Stimulated activated CD4-positive, alpha-beta T cell treated with anti-CD3 and anti-CD28 coated beads, Interleukin-15, amount 100 ng/mL, for 1 hour (primary cell): ENCODE data around the gene TENM4.

Source experiments
- DNase-seq, 2 donors: peaks; one replicate each; pipeline ENCODE4 v3.0.0-alpha.2; 2020; ENCODE audit warnings: low read depth in 1 of 2, low spot score in 1 of 2

The TENM4 gene

GRCh38 chr11:79440571-79441460 is at the start of gene TENM4:
TSS of gene TENM4 (minus strand) at chr11:79441030. CDS start at chr11:79069944, 371,086 bp downstream.
- no peak for DNase-seq

DNA sequence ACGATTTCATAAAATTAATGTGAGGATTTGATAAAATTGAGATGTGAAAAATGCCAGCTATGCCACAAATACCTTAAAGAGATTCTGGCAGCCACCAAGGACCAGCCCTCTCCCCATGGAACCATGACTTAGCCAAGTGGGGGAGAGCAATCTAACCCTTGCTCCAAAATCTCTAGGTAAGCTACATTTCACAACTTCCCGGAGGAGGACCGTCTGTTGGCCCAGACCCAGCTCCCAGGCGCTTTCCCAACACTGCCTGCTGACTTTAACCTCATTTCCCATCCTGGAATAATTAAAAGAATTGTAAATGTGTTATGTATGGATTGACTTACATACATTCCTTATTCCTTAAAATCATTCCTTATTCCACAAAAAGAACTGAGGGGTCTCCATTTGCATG is 47.5 kb upstream of the TENM4 start:
- DNase-seq, result no peak

GRCh38 chr11:79487412-79487811 is 46.6 kb upstream of the TENM4 start:
- DNase-seq, result no peak

- DNase-seq, result no peak
Measured at GRCh38 chr11:79486242-79486984, 45.6 kb upstream of the TENM4 start.

GRCh38 chr11:79485694-79486093 is 44.9 kb upstream of the TENM4 start:
- DNase-seq, result no peak

- no peak for DNase-seq
Measured at GRCh38 chr11:79484872-79485271, 44.0 kb upstream of the TENM4 start.

DNA sequence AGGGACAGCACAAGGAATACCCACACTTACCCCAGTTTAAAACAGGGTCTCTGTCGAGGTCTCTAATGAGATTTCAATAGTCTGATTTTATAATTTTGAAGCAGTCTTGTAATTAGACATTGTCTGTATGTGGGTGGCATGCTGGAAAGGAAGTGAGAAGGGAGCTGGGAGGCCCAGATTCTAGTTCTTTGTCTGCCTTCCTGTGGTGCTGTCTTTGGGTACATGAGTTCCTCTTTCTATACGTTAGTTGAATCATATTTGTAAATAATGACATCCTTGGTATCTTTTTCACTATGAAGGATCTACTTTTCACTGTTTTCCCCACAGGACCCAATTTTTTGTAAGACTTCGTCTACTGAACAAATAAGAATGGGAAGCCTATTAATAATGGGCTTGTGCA is 42.0 kb upstream of the TENM4 start:
- no peak for DNase-seq

- no peak for DNase-seq
Measured at GRCh38 chr11:79481795-79482194, 41.0 kb upstream of the TENM4 start.

DNA sequence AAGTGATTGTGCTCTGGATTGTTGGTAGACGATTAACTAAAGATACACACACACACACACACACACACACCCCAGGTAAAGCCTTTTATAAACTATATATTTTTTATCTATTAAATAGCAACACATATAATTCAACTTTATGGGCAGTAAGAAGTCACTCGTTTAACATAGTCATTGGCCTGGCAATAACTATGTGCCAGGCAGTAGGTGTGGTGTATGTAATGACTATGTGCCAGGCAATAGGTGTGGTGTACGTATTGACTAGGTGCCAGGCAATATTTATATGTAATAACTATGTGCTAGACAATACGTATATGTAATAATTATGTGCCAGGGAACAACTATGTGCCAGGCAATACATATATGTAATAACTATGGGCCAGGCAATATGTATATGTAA is 40.0 kb upstream of the TENM4 start:
- DNase-seq, result no peak

GRCh38 chr11:79472819-79473529 is 32.1 kb upstream of the TENM4 start:
- DNase-seq, result no peak

DNA sequence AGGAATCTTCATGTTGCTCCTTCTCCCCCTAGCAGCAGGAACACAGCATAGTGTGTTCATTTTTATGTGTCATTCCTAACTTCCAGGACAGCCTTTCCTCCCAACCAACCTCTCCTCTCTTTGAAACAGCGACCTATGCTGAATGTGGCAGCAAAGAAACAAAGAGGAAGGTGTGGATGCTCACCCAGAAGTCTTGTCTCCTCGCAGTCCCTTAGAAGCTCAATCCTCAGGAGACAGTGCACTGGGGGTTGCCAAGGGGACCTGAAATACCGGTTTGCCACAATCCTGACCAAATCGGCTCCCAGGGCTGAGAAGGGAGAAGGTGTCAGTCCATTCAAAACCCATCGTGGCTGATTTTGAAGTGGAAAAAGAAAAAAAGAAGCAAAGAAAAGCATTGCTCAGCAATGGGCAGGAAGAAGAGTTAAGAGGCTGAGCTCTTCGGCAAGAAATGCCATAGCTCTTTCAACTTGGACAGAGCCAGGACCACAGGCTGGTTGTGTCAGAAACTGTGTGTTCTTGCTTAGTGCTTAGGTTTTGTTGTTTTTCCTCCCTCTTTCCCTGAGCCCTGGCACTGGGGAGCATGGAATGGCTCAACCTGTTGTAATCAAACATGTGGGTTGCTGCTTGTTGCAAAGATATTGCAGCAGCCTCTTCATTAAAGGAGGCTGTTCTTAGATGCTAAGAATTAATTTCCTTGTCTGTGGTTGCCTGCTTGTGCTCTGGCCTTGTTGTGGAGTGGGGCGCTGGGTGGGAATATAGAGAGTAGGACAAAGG is 30.4 kb upstream of the TENM4 start:
- DNase-seq, result no peak

DNA sequence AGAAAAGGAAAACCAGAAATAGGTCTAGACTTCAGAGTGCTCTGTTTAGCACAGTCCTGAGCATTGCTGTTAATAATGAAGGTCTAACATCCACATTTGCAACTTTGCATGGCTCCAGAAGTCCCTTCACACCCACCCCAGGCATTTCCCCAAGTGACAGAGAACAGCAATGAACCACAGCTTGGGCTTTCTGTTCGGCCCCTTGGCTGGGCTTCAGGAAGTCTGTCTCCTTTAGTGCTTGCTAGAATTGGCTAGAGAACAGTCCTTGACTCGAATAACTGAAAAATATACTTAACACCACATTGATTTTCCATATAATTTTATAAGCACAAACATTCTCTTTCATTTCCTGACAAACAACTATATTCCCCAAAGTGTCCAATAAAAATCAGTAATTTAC is 29.3 kb upstream of the TENM4 start:
- no peak for DNase-seq

DNA sequence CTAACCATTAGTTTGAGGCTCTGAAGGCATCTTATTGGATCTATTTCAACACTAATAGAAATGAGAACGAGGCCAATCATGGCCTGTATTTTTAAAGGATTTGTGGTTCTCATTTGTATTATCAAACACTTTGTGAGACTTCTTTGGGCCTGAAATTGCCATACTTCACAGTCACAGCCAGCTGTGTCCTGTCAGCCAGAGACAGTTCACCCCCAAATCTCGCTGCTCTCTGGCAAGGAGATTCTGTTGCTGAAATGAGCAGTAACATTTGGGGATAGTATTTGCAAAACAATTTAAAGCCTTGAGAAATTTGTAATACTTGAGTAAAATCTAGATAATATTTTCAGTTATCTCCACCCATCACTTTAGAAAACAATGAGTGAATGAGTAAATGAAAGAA is 26.9 kb upstream of the TENM4 start:
- DNase-seq, result no peak

DNA sequence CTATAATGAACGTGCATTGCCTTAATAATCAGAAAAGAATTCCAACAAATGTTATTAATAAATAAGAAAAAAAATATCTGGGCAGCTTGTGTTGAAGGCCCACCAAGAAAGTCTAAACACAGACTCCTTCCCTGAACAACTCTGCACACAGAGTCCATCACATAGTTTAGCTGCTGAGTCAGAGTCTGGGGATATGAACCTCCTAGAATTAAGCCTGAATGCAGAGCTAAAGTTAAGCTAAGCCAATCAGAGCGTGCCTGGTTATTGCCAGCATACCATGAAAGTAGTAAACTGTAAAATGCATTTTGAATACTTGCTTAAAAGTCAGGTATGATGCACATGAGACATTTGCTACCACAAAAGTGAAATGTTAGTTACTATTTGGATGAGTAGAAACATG is 25.6 kb upstream of the TENM4 start:
- DNase-seq, result no peak

GRCh38 chr11:79465160-79465559 is 24.3 kb upstream of the TENM4 start:
- no peak for DNase-seq

DNA sequence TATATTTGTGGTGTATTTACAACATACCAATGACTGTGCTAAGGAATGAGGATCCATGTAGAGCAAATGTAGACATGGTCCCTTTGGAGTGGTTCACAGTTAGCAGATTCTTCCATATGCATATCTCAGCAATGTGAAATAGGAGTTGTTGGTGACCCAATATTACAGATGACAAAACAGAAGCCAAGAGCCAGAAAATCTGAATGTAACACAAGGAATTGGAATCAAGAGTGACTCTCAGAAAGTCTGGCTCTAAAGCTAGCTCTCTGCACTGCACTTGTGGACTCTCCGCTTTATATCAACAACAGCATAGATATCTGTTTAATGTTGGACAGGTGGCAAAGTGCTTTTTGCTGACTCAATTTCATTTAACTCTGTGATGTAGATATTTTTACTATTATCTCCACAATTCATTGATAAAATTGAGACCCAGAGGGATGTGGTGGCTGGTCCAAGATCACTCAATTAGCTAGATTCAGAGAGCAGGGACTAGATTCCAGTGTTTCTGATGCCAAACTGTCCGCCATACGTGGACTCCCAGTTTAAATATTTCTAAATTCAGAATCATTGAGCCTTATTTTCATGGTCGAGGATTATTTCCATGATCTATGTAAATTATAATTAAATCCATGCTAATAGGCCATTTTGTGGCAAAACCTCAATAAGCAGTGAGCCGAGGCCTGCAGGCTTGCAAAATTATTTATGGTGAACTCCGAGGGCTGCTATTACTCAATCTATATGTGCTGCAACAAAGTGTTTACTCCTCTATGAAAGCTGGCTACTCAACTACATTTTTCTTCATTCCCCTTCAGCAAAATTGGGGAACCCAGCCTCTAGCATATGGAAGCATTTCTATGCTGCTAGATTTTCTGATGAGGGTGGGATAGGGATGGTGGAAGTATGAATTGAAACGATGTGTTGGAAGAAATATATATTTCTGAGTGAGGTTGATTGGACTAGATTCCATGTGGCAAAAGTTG is 21.1 kb upstream of the TENM4 start:
- DNase-seq, result no peak

DNA sequence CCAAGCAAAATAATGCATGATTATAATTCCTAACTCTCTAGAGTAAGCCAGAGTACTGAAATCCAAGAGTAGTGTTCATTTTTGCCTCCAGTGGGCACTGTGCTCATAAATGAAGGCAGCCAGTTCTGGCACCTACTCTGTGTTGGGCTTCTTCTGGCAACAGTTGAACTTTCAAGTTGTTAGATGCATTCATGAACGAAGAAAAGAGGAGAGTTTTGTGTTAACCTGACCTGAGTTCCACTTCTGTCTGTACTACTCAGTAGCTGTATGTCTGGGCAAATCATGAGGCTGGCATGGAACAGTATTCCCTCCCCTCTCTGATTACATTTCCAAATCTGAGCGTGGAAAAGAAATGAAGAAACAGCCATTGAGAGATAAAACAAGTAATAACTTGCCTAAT is 20.3 kb upstream of the TENM4 start:
- DNase-seq, result no peak

GRCh38 chr11:79458709-79459108 is 17.9 kb upstream of the TENM4 start:
- DNase-seq, result no peak

GRCh38 chr11:79456501-79456900 is 15.7 kb upstream of the TENM4 start:
- no peak for DNase-seq

DNA sequence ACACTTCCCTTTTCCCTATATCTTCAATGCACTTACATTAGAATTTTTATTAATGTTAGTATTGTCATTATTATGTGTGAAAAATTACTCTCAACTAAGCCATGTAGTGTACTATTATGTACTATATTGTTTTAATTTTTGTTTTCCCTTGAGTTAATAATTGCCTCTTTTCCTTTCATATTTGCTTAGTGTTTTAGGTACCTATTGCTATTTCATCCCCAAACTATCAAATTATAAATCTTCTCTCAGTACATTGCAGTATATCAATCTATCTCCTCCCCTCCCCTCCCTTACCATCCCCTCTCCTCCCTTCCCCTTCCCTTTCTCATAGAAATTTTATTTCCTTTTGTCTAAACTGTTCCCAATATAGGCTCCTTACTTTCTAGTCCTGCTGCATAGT is 12.8 kb upstream of the TENM4 start:
- no peak for DNase-seq
